LNCAP (cell line): ENCODE measurements around the gene DKC1.

ENCODE experiments used
- TF ChIP-seq, protein P1 (sequence below): fragments of 450-650 bp; IDR thresholded peaks from 2 replicates; pipeline ENCODE4 v1.5.1; 2017; ENCODE audit warnings: mild to moderate bottlenecking

The DKC1 gene

GRCh38 chrX:154721155-154721554, 41.5 kb upstream of the DKC1 start:
- TF ChIP-seq, protein P1, sequence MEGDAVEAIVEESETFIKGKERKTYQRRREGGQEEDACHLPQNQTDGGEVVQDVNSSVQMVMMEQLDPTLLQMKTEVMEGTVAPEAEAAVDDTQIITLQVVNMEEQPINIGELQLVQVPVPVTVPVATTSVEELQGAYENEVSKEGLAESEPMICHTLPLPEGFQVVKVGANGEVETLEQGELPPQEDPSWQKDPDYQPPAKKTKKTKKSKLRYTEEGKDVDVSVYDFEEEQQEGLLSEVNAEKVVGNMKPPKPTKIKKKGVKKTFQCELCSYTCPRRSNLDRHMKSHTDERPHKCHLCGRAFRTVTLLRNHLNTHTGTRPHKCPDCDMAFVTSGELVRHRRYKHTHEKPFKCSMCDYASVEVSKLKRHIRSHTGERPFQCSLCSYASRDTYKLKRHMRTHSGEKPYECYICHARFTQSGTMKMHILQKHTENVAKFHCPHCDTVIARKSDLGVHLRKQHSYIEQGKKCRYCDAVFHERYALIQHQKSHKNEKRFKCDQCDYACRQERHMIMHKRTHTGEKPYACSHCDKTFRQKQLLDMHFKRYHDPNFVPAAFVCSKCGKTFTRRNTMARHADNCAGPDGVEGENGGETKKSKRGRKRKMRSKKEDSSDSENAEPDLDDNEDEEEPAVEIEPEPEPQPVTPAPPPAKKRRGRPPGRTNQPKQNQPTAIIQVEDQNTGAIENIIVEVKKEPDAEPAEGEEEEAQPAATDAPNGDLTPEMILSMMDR = no peak

DNA sequence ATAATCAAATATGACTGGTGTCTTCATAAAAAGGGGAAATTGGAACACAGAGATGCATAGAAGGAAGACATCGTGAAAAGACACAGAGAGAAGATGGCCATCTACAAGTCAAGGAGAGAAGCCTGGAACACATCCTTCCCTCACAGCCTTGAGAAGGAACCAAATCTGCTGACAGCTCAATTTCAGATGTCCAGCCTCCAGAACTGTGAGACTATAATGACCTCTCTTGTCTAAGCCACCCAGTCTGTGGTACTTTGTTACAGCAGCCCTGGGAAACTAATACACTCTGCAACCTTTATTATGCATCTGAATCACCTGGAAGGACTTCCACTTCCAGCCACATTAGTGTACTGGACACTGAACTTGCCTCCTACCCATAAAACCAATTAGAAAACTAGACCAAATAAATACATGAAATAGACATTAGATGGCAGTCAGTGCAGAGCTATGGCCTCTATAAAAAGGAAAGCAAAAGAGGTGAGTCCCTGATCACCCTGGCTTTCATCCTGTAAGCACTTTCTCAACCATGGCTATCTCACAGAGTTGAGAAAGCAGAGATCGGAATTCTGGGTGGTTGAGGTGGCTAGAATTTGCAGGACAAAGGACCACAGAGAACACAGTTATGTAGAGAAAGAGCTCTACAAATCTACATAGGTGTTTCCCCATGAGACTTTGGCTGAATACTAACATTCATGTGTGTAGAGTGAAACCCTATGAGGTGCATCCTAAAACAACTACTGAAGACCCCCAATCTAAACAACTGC, 37.5 kb upstream of the DKC1 start:
- TF ChIP-seq, protein P1 = no peak

DNA sequence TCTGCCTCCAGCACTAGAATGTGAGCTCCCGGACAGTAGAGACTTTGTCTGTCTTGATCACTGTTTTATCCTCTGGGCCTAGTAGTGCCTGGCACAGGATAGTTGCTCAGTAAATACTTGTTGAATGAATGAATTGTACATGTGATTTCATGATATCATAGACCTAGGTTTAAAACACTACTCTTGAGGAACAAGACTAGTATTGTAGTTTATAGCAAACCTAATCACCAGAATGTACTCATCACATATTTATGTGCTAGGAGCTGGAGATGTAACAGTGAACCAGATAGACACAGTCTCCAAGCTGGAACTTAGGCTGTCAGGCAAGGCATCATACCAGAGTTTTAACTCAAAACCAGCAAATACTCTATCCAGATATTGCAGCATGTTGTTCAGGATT, 35.2 kb upstream of the DKC1 start:
- TF ChIP-seq, protein P1 = no peak

- TF ChIP-seq, protein P1 = no peak
Measured at GRCh38 chrX:154727871-154728270, 34.8 kb upstream of the DKC1 start.

- TF ChIP-seq, protein P1 = no peak
Measured at GRCh38 chrX:154728431-154729190, 34.1 kb upstream of the DKC1 start.

- TF ChIP-seq, protein P1 = no peak
Measured at GRCh38 chrX:154729439-154729838, 33.2 kb upstream of the DKC1 start.

DNA sequence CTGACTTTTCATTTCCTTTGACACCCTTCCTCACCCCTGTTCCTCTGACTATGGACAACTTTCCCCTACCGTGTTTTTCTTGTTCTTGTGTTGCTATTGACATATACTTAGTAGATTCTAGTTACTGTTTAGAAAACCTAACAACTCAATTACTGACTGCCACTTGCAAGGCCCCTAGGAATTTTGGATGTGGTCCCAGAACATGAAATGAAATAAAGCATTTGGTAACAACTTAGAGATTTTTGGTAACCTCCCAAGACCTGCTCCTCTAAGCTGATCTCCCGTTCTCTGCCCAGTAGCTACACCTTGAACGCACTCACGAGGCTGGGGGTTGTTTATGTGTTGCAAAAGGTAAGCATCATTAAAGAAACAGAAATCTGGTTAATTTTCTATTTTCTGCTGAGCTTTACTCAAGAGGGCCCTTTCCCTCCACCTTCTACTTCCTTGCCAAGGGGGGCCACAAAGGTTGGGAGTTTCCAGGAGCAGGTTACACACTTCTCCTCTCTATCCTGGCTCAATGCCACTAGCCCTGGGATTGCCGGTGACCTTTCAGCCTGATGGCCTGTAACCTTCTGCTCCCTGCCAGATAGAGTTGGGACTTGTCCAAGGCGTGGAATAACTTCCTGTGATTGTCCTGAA, 32.3 kb upstream of the DKC1 start:
- TF ChIP-seq, protein P1 = no peak
